ENCODE results near the gene CLTB. TPM values are rescaled to one million over a fixed set of nuclear protein-coding genes. Genes with fewer than 3 reads are reported as not detected.

The CLTB gene
- total and polyA plus RNA-seq, 4 donors, result 14.2 to 49.4 (median 38.6) TPM

DNA sequence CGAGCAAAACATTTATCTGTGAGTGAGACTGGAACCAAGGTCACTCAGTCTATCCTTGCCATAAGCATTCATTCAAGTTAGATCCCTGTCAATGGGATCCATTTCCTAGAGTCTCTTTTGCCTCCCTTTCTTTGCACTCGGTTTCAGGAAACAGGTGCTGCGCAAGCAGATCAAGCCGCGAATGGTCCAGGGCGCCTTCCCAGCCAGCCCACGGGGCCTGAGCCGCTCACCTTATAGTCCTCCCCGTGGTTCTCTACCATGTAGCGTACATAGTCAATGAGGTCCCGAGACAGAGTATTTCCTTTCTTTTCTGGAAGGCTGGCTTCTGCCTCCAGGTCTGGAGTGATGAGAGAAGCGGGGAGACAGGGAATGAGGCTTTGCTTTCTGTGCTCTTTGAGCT is 31.3 kb downstream of the CLTB start:
- 93% methylated on average over 12 of the region's 12 CpGs for WGBS
- Histone ChIP-seq H3K9me3 (ENCODE audit: control insufficient read depth in 4 of 4, low read length in 3 of 4) (no peaks in the 10 kb centered on the region), H3K9ac (ENCODE audit: low read depth in 1 of 2, low read length in 2 of 2) (no peak overlapping the region), H3K36me3 (ENCODE audit: control insufficient read depth in 4 of 4, insufficient read depth in 3 of 4, low read depth in 1 of 4, low read length in 3 of 4) (peaks cover 10 to 51% (median 23%) of the 10 kb centered on the region in 4 donors), H3K27me3 (ENCODE audit: control insufficient read depth in 4 of 4, insufficient read depth in 4 of 4, low read length in 3 of 4) (no peaks in the 10 kb centered on the region), H3K27ac (ENCODE audit: low read depth in 1 of 2, low read length in 2 of 2) (no peak overlapping the region), H3K4me3 (ENCODE audit: low read depth in 1 of 3, low read length in 3 of 3) (no peak overlapping the region), H3K4me1 (ENCODE audit: control insufficient read depth in 4 of 4, insufficient read depth in 4 of 4, low read length in 3 of 4) (peaks cover 5 to 26% (median 16%) of the 10 kb centered on the region in 4 donors)
- no peak for DNase-seq (ENCODE audit: low spot score)
- no peak for TF ChIP-seq YY1 (IDR thresholded peaks at IDR 0.05)

DNA sequence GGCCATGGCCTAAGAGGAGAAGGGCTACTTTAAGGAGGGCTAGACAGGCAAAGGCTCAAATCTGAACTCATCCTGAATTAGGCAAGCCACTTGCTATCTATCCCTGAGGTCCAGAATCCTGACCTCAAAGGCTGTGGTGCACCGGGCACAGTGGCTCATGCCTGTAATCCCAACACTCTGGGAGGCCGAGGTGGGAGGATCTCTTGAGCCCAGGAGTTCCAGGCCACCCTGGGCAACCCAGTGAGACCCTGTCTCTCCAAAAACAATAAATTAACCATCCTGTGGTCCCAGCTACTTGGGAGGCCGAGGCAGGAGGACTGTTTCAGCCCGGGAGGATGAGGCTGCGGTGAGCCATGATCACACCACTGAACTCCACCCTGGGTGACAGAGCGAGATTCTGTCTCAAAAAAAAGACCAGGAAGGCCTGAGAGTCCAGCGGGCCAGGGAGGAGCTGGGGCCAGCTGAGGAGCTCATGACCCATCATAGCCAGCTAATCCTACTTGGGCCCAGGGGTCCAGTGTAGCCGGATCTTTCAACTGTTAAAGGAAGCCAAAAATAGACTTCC is 31.9 kb downstream of the CLTB start:
- H3K4me1 ChIP-seq (ENCODE audit: control insufficient read depth in 4 of 4, insufficient read depth in 4 of 4, low read length in 3 of 4), result peaks cover 5 to 22% (median 15%) of the 10 kb centered on the region in 4 donors
- peaks cover 10 to 53% (median 23%) of the 10 kb centered on the region in 4 donors for H3K36me3 ChIP-seq (ENCODE audit: control insufficient read depth in 4 of 4, insufficient read depth in 3 of 4, low read depth in 1 of 4, low read length in 3 of 4)
- H3K9me3 ChIP-seq (ENCODE audit: control insufficient read depth in 4 of 4, low read length in 3 of 4), result no peaks in the 10 kb centered on the region
- no peak overlapping the region for H3K27ac ChIP-seq (ENCODE audit: low read depth in 1 of 2, low read length in 2 of 2)
- TF ChIP-seq TAF1 (conservative IDR thresholded peaks at IDR 0.05), result no peak
- 94% methylated on average over 8 of the region's 8 CpGs for WGBS
- DNase-seq (ENCODE audit: low spot score), result no peak
- H3K4me3 ChIP-seq (ENCODE audit: low read depth in 1 of 3, low read length in 3 of 3), result no peak overlapping the region
- H3K9ac ChIP-seq (ENCODE audit: low read depth in 1 of 2, low read length in 2 of 2), result no peak overlapping the region
- H3K27me3 ChIP-seq (ENCODE audit: control insufficient read depth in 4 of 4, insufficient read depth in 4 of 4, low read length in 3 of 4), result no peaks in the 10 kb centered on the region

DNA sequence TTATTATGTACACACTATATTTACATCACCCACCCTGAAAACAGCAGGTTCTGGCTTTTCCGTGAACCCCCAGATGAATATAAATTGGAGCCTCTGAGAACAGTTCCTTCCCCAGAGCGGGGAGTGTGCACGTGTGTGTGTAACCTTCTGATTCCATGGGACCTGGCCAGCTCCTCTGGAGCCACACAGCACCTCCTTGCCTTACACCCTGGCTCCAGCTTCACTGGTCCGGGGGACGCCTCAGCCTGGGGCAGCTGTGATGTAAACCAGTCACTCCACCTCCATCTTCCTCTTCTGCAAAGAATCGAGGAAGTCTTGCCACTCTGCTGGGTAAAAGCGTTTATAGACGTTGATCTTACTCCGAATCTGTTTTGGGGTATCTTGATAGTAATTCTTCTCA is 32.4 kb downstream of the CLTB start:
- H3K27me3 ChIP-seq (ENCODE audit: control insufficient read depth in 4 of 4, insufficient read depth in 4 of 4, low read length in 3 of 4), result no peaks in the 10 kb centered on the region
- H3K4me1 ChIP-seq (ENCODE audit: control insufficient read depth in 4 of 4, insufficient read depth in 4 of 4, low read length in 3 of 4), result peaks cover 5 to 20% (median 14%) of the 10 kb centered on the region in 4 donors
- DNase-seq (ENCODE audit: low spot score), result no peak
- no peak overlapping the region for H3K27ac ChIP-seq (ENCODE audit: low read depth in 1 of 2, low read length in 2 of 2)
- no peaks in the 10 kb centered on the region for H3K9me3 ChIP-seq (ENCODE audit: control insufficient read depth in 4 of 4, low read length in 3 of 4)
- no peak overlapping the region for H3K9ac ChIP-seq (ENCODE audit: low read depth in 1 of 2, low read length in 2 of 2)
- H3K36me3 ChIP-seq (ENCODE audit: control insufficient read depth in 4 of 4, insufficient read depth in 3 of 4, low read depth in 1 of 4, low read length in 3 of 4), result peaks cover 10 to 53% (median 23%) of the 10 kb centered on the region in 4 donors
- no peak overlapping the region for H3K4me3 ChIP-seq (ENCODE audit: low read depth in 1 of 3, low read length in 3 of 3)
- no peak for TF ChIP-seq NR2F2 (IDR thresholded peaks at IDR 0.05)
- no peak for TF ChIP-seq FOXA1 (IDR thresholded peaks at IDR 0.05)
- no peak for TF ChIP-seq TAF1 (conservative IDR thresholded peaks at IDR 0.05)
- TF ChIP-seq EGR1 (IDR thresholded peaks at IDR 0.05; ENCODE audit: low read depth in 2 of 2), result no peak
- TF ChIP-seq RAD21 (IDR thresholded peaks at IDR 0.05), result no peak
- TF ChIP-seq, protein P1, sequence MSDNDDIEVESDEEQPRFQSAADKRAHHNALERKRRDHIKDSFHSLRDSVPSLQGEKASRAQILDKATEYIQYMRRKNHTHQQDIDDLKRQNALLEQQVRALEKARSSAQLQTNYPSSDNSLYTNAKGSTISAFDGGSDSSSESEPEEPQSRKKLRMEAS (IDR thresholded peaks at IDR 0.05), result no peak
- TF ChIP-seq HNF4G (IDR thresholded peaks at IDR 0.05), result no peak
- WGBS, result 89% methylated on average over 9 of the region's 9 CpGs

DNA sequence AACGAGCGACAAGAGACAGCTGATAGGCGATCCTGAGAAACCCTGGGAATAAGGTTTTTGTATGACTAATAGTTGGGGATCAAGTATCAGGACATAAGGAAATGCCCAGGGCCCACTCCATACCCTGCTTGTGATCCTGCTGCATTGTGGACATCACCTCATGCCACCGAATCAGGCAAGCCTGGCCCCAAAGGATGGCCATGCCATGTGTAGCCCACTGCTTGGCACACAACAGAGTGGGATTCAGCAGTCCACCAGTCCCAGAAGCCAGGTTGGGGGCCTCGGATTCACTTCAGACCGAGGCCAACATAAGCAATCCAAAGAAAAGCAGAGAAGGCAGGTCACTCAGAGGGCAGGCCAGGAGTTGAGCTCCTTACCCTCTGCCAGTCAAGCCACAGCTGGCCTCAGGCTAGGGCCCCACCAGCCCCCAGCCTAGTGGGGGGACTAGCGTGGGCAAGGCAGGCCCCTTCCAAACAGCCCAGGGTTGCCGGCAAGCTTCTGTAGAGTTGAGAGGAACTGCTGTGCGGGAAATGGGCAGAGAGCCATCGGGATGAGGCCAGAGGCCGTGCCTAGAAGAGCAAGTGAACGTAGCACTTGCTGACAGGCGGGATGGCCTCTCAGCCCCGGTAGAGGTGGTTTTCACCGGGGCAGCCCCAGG is 33.0 kb downstream of the CLTB start:
- WGBS, result 93% methylated on average over 15 of the region's 15 CpGs
- no peak overlapping the region for H3K27ac ChIP-seq (ENCODE audit: low read depth in 1 of 2, low read length in 2 of 2)
- H3K9me3 ChIP-seq (ENCODE audit: control insufficient read depth in 4 of 4, low read length in 3 of 4), result no peaks in the 10 kb centered on the region
- peaks cover 10 to 53% (median 23%) of the 10 kb centered on the region in 4 donors for H3K36me3 ChIP-seq (ENCODE audit: control insufficient read depth in 4 of 4, insufficient read depth in 3 of 4, low read depth in 1 of 4, low read length in 3 of 4)
- no peak for DNase-seq (ENCODE audit: low spot score)
- peaks cover 5 to 20% (median 14%) of the 10 kb centered on the region in 4 donors for H3K4me1 ChIP-seq (ENCODE audit: control insufficient read depth in 4 of 4, insufficient read depth in 4 of 4, low read length in 3 of 4)
- no peak overlapping the region for H3K4me3 ChIP-seq (ENCODE audit: low read depth in 1 of 3, low read length in 3 of 3)
- no peak overlapping the region for H3K9ac ChIP-seq (ENCODE audit: low read depth in 1 of 2, low read length in 2 of 2)
- no peaks in the 10 kb centered on the region for H3K27me3 ChIP-seq (ENCODE audit: control insufficient read depth in 4 of 4, insufficient read depth in 4 of 4, low read length in 3 of 4)
- no peak for TF ChIP-seq HNF4G (IDR thresholded peaks at IDR 0.05)
- TF ChIP-seq GABPA (IDR thresholded peaks at IDR 0.05 in 1 of 2, conservative IDR thresholded peaks at IDR 0.05 in 1 of 2), result no peak
- TF ChIP-seq, protein P2, sequence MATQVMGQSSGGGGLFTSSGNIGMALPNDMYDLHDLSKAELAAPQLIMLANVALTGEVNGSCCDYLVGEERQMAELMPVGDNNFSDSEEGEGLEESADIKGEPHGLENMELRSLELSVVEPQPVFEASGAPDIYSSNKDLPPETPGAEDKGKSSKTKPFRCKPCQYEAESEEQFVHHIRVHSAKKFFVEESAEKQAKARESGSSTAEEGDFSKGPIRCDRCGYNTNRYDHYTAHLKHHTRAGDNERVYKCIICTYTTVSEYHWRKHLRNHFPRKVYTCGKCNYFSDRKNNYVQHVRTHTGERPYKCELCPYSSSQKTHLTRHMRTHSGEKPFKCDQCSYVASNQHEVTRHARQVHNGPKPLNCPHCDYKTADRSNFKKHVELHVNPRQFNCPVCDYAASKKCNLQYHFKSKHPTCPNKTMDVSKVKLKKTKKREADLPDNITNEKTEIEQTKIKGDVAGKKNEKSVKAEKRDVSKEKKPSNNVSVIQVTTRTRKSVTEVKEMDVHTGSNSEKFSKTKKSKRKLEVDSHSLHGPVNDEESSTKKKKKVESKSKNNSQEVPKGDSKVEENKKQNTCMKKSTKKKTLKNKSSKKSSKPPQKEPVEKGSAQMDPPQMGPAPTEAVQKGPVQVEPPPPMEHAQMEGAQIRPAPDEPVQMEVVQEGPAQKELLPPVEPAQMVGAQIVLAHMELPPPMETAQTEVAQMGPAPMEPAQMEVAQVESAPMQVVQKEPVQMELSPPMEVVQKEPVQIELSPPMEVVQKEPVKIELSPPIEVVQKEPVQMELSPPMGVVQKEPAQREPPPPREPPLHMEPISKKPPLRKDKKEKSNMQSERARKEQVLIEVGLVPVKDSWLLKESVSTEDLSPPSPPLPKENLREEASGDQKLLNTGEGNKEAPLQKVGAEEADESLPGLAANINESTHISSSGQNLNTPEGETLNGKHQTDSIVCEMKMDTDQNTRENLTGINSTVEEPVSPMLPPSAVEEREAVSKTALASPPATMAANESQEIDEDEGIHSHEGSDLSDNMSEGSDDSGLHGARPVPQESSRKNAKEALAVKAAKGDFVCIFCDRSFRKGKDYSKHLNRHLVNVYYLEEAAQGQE (IDR thresholded peaks at IDR 0.05), result no peak
- TF ChIP-seq, protein P3, sequence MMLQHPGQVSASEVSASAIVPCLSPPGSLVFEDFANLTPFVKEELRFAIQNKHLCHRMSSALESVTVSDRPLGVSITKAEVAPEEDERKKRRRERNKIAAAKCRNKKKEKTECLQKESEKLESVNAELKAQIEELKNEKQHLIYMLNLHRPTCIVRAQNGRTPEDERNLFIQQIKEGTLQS (IDR thresholded peaks at IDR 0.05), result no peak
- no peak for TF ChIP-seq JUND (IDR thresholded peaks at IDR 0.05)
- no peak for TF ChIP-seq RXRA (IDR thresholded peaks at IDR 0.05)
- TF ChIP-seq TAF1 (conservative IDR thresholded peaks at IDR 0.05), result no peak
- TF ChIP-seq YY1 (IDR thresholded peaks at IDR 0.05), result no peak
- TF ChIP-seq, protein P4, sequence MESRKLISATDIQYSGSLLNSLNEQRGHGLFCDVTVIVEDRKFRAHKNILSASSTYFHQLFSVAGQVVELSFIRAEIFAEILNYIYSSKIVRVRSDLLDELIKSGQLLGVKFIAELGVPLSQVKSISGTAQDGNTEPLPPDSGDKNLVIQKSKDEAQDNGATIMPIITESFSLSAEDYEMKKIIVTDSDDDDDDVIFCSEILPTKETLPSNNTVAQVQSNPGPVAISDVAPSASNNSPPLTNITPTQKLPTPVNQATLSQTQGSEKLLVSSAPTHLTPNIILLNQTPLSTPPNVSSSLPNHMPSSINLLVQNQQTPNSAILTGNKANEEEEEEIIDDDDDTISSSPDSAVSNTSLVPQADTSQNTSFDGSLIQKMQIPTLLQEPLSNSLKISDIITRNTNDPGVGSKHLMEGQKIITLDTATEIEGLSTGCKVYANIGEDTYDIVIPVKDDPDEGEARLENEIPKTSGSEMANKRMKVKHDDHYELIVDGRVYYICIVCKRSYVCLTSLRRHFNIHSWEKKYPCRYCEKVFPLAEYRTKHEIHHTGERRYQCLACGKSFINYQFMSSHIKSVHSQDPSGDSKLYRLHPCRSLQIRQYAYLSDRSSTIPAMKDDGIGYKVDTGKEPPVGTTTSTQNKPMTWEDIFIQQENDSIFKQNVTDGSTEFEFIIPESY (IDR thresholded peaks at IDR 0.05), result no peak
- no peak for TF ChIP-seq NR2F2 (IDR thresholded peaks at IDR 0.05)
- TF ChIP-seq, protein P1 (IDR thresholded peaks at IDR 0.05), result no peak
- no peak for TF ChIP-seq RAD21 (IDR thresholded peaks at IDR 0.05)
- TF ChIP-seq FOXA1 (IDR thresholded peaks at IDR 0.05), result no peak
- no peak for TF ChIP-seq EGR1 (IDR thresholded peaks at IDR 0.05; ENCODE audit: low read depth in 2 of 2)
- TF ChIP-seq FOXA2 (IDR thresholded peaks at IDR 0.05), result no peak
- no peak for TF ChIP-seq HNF4A (conservative IDR thresholded peaks at IDR 0.05)

Measured in liver (tissue), 9 donors.